Activated naive CD4-positive, alpha-beta T cell treated with anti-CD3 and anti-CD28 coated beads, Interleukin-2, amount 50 U/mL, for 72 hours (primary cell): Measurements from ENCODE around the gene SIAH1. TPM values are rescaled to one million over a fixed set of nuclear protein-coding genes. Genes with fewer than 3 reads are reported as not detected.
"Not testable (repeated sequence)": the region's sequence is repeated elsewhere in the genome, so short reads cannot be mapped to it uniquely, and the experiment has no call there.

Experiments
- ATAC-seq, 2 donors: fragments of 150-1000 bp; cut with Tn5 transposase; 2 replicates each; pipeline ENCODE4 v1.10.0; 2021; ENCODE audit warnings: mild to moderate bottlenecking in 2 of 2, moderate library complexity in 2 of 2
- DNase-seq, 2 donors: peaks; one replicate each; pipeline ENCODE4 v3.0.0; 2021 to 2022; ENCODE audit warnings: low spot score in 2 of 2
- H3K27ac Mint-ChIP-seq, 2 donors: one replicate each; pipeline ENCODE4 v1.8.0; 2022; ENCODE audit warnings: mild to moderate bottlenecking in 2 of 2, mixed read lengths in 2 of 2
- H3K36me3 Mint-ChIP-seq, 2 donors: one replicate each; pipeline ENCODE4 v1.8.0; 2022; ENCODE audit warnings: mixed read lengths in 2 of 2
- H3K9me3 Mint-ChIP-seq, 2 donors: one replicate each; pipeline ENCODE4 v1.8.0; 2022; ENCODE audit warnings: mixed read lengths in 2 of 2
- total RNA-seq, 2 donors: library from RNA; stranded (reverse); gene quantifications; one replicate each; pipeline ENCODE4 v1.2.3, GENCODE V29; 2022

SIAH1 gene
- total RNA-seq, 2 donors from 2014 or later: 15.9 to 18.6 TPM

GRCh38 chr16:48405153-48405552 is 19.9 kb upstream of the SIAH1 start:
- no peak for ATAC-seq
- Mint-ChIP-seq H3K27ac (no peak overlapping the region), H3K9me3 (no peaks in the 10 kb centered on the region), H3K36me3 (no peaks in the 10 kb centered on the region)
- DNase-seq: no peak

DNA sequence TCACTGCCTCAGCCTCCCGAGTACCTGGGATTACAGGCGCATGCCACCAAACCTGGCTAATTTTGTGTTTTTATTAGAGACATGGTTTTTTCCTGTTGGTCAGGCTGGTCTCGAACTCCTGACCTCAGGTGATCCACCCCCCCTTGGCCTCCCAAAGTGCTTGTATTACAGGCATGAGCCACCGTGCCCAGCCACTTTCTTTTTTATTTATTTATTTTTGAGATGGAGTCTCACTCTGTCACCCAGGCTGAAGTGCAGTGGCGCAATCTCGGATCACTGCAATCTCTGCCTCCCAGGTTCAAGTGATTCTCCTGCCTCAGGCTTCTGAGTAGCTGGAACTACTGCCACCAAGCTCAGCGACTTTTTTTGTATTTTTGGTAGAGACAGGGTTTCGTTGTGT is 17.3 kb upstream of the SIAH1 start:
- not testable (repeated sequence) for DNase-seq, H3K36me3 Mint-ChIP-seq, H3K9me3 Mint-ChIP-seq, H3K27ac Mint-ChIP-seq, ATAC-seq

GRCh38 chr16:48395375-48395774 is 10.2 kb upstream of the SIAH1 start:
- no peak overlapping the region for H3K27ac Mint-ChIP-seq
- no peaks in the 10 kb centered on the region for H3K36me3 Mint-ChIP-seq
- H3K9me3 Mint-ChIP-seq: no peaks in the 10 kb centered on the region
- ATAC-seq (no peak), DNase-seq (no peak)

DNA sequence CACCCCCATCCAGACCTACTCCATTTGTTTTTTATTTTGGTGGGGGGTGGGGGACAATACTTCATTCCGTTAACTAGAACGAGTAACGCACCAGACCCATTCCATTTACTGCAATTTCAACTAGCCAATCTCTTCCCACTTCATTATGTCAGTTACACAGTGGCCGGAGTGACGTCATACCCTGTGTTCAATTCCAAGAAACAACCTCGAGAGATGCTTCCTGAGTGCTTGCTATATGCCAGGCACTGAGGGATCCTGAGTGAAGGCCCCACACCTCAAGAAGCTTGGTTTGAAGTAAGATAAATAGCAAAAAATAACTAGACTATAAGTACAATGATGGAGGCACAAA is 9.1 kb upstream of the SIAH1 start:
- Mint-ChIP-seq H3K27ac (no peak overlapping the region), H3K36me3 (no peaks in the 10 kb centered on the region), H3K9me3 (no peaks in the 10 kb centered on the region)
- ATAC-seq (no peak), DNase-seq (no peak)

- DNase-seq (no peak), ATAC-seq (peak; percentile 40 to 61)
- no peaks in the 10 kb centered on the region for H3K36me3 Mint-ChIP-seq
- no peaks in the 10 kb centered on the region for H3K9me3 Mint-ChIP-seq
- H3K27ac Mint-ChIP-seq: no peak overlapping the region
Measured at GRCh38 chr16:48393485-48394354, 8.5 kb upstream of the SIAH1 start.

DNA sequence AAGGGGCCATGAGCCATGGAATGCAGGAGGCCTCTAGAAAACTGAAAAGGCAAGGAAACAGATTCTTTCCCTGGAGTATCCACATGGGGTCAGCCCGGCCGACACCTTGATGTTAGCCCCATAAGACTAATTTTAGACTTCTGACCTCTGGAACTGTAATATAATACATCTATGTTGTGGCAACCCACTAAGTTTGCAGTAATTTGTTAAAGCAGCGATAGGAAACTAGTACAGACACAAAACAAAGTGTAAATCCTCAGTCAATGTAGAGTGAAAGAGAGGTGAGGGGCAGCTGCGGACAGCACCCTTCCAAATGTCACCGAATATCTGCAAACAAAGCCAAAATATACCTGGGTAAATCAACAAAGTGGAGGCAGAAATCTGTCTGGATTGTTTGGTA is 7.2 kb upstream of the SIAH1 start:
- no peaks in the 10 kb centered on the region for H3K36me3 Mint-ChIP-seq
- H3K9me3 Mint-ChIP-seq: no peaks in the 10 kb centered on the region
- ATAC-seq: no peak
- no peak for DNase-seq
- H3K27ac Mint-ChIP-seq: no peak overlapping the region

GRCh38 chr16:48386559-48387312 is 1.5 kb upstream of the SIAH1 start:
- no peaks in the 10 kb centered on the region for H3K9me3 Mint-ChIP-seq
- no peak overlapping the region for H3K27ac Mint-ChIP-seq
- DNase-seq (no peak), ATAC-seq (no peak)
- H3K36me3 Mint-ChIP-seq: peaks cover 12% of the 10 kb centered on the region in 2 donors

DNA sequence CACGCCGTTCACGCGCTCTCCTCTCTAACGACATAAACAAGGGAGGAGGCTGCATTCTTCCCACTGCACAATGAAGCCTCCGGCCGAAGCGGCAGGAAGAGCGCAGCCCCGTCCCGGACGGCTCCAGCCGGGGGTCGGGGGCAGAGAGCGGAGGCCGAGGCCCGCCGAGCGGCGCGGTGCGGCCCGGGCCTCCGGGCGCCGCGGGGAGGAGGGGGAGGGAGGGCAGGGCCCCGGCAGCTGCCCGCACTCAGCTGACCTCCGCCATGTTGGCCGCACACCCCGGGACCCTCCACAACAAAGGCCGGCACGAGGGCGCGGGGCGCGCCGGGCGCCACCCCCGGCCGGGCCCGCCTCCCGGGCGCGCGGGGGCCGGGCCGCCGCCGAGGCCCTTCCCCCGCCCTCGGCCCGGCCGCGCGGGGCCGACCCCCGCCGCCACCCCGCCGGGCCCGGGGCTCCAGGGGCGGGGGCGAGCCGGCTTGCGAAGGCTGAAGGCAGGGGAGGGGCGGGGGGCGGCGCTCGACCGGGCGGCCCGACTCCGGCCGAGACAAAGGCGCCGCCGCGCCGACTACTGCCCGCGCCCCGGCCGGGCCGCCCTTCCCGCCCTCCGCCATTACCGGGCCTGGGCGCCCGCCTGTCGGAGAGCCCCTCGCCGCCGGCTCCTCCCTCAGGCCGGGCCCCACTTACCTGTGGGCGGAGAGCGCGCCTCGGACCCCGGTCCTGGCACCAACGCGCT is 527 bp downstream of the SIAH1 start:
- Mint-ChIP-seq H3K9me3 (no peaks in the 10 kb centered on the region), H3K36me3 (peaks cover 12% of the 10 kb centered on the region in 2 donors), H3K27ac (peak overlapping the region; percentile 94 to 95)
- DNase-seq (peak; percentile 33 to 60), ATAC-seq (peak; percentile 66 to 72)

GRCh38 chr16:48383877-48384519 is 1.2 kb downstream of the SIAH1 start:
- H3K36me3 Mint-ChIP-seq: peaks cover 12% of the 10 kb centered on the region in 2 donors
- DNase-seq (peak in 1 of 2 donors; percentile 7), ATAC-seq (no peak)
- no peaks in the 10 kb centered on the region for H3K9me3 Mint-ChIP-seq
- peak overlapping the region; percentile 94 to 95 for H3K27ac Mint-ChIP-seq

DNA sequence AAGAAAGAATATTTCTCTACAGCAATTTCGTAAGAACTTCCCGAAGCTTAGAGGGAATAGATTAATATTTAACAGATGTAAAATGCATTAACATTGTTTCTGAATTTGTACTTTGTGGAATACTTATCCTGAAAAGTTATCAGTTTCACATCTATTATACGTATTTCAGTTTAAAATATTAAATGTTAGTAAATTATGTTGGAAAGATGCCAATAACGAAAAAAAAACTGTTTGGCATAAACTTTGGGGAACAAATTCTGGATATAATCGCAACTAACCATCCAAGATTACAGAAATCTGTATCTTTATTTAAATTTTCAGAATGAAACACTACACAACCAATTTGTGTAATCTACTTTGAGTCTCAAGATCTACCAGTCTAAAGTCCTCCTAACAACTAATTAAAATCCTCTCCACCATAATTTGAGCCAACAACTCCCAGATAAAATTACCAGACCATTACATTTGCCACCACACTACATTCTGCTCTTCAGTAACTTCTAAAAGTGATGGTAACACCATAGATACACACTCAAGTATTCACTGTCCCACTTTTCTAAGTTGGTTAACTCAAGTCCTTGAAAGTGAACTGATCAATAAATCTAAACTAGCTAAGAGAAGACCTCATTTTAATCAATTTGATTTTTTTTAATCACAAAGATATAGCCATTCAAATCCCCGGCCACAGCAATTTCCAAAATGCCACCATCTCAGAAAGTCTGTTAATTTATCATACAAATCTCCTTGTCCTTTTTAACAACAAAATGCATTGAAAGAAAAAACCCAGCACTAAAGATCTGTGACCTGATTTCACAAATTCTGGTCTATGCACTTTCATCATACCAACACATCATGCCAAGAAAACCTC is 2.0 kb downstream of the SIAH1 start:
- Mint-ChIP-seq H3K9me3 (no peaks in the 10 kb centered on the region), H3K36me3 (peaks cover 12% of the 10 kb centered on the region in 2 donors), H3K27ac (peak overlapping the region in 1 of 2 donors; percentile 94)
- DNase-seq: no peak
- ATAC-seq: no peak

- H3K36me3 Mint-ChIP-seq: peaks cover 12% of the 10 kb centered on the region in 2 donors
- ATAC-seq (no peak), DNase-seq (no peak)
- no peaks in the 10 kb centered on the region for H3K9me3 Mint-ChIP-seq
- no peak overlapping the region for H3K27ac Mint-ChIP-seq
Measured at GRCh38 chr16:48382131-48382530, 3.1 kb downstream of the SIAH1 start.

- no peaks in the 10 kb centered on the region for H3K9me3 Mint-ChIP-seq
- DNase-seq (no peak), ATAC-seq (no peak)
- H3K27ac Mint-ChIP-seq: no peak overlapping the region
- H3K36me3 Mint-ChIP-seq: peaks cover 12% of the 10 kb centered on the region in 2 donors
Measured at GRCh38 chr16:48381201-48381600, 4.0 kb downstream of the SIAH1 start.

- no peak for DNase-seq
- ATAC-seq: no peak
- Mint-ChIP-seq H3K9me3 (no peaks in the 10 kb centered on the region), H3K36me3 (peaks cover 6% of the 10 kb centered on the region in 2 donors), H3K27ac (no peak overlapping the region)
Measured at GRCh38 chr16:48378836-48379235, 6.4 kb downstream of the SIAH1 start.

GRCh38 chr16:48378276-48378675 is 6.9 kb downstream of the SIAH1 start:
- no peak overlapping the region for H3K27ac Mint-ChIP-seq
- DNase-seq (no peak), ATAC-seq (no peak)
- no peaks in the 10 kb centered on the region for H3K9me3 Mint-ChIP-seq
- H3K36me3 Mint-ChIP-seq: peaks cover under 1% of the 10 kb centered on the region in 2 donors

GRCh38 chr16:48377301-48377700 is 7.9 kb downstream of the SIAH1 start:
- not testable (repeated sequence) for ATAC-seq, H3K36me3 Mint-ChIP-seq, H3K9me3 Mint-ChIP-seq, DNase-seq, H3K27ac Mint-ChIP-seq

DNA sequence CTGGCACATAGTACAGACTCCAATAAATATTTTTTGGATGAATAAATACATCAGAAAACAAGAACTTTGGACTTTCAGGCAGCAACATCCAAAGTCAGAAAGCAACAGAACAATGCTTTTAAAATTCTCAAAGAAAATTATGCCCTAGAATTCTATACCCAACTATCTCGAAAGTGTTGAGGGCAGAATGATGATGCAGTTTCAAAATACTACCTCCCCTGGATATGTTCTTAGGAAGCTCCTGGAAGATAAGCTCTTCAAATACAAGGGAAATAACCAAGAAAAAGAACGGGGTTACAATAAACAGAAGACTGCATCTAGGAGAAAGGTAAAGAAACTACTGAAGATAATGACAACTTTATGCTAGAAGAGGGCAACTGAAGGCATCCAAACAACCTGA is 11.0 kb downstream of the SIAH1 start:
- Mint-ChIP-seq H3K9me3 (no peaks in the 10 kb centered on the region), H3K36me3 (no peaks in the 10 kb centered on the region)
- ATAC-seq: no peak

More for the DNA sequence above, 11.0 kb downstream of the SIAH1 start:
- DNase-seq: no peak
- H3K27ac Mint-ChIP-seq: no peak overlapping the region
